ENCODE measurements around the gene CRACDL. TPM values are rescaled to one million over a fixed set of nuclear protein-coding genes. Genes with fewer than 3 reads are reported as not detected.

The CRACDL gene
- polyA plus RNA-seq, 1 of the 3 experiments (the other 2 are of a cell fraction) = not detected

DNA sequence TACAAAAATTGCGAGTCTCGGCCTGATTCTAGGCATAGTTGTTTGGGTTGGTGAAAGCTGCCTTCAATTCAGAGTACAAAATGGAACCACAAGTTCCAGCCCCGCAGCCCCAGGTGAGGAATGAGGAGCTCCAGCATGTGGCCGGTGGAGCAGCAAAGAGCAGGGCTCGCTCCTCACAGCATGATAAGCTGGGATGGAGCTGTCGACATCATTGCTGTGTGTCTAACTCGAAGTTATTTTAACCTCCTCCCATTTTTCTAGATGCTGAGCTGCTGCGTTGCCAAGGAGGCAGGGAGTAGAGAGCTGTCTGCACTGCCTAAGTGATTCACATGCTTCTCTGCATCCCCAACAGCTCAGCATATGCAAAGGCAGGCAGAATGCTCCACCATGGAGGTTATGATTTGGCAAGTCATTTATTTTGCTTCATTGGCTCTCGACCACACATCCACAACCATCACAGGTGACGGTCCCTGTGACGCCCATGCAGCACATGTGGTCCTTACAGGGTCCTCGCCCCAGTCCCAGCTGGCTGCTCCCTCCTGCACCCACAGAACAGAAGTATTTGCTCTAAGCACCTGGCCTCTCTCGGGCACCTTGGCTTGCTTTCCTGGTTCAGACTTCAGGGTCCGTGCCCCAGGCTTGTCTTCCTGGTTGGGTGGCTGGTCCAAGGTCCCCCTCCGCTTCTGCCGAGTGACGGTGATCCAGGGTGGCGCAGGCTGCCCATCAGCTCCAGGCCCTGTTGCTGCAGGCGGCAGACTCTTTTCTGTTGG, 139.1 kb downstream of the CRACDL start:
- Histone ChIP-seq H3K79me2 (ENCODE audit: insufficient read depth) (no peaks in the 10 kb centered on the region), H3K9me2 (no peaks in the 10 kb centered on the region), H3K4me2 (no peak overlapping the region), H3K36me3 (replicated peaks in 1 of 2; ENCODE audit: control insufficient read depth in 1 of 2, insufficient read depth in 2 of 2, low read length in 1 of 2) (no peaks in the 10 kb centered on the region), H3K27ac (ENCODE audit: low read depth in 2 of 2, low read length in 1 of 2) (no peak overlapping the region), H3K9me3 (no peaks in the 10 kb centered on the region), H3K27me3 (ENCODE audit: insufficient read depth) (no peaks in the 10 kb centered on the region; the same call in 1 of the 2 replicates), H3K9ac (no peak overlapping the region), H3F3A (replicated peaks; ENCODE audit: insufficient read depth) (no peaks in the 10 kb centered on the region), H4K20me1 (ENCODE audit: insufficient read depth) (no peaks in the 10 kb centered on the region), H2AFZ (ENCODE audit: low read depth) (no peak overlapping the region), H3K4me3 (ENCODE audit: low read depth in 2 of 2, low read length in 1 of 2) (no peak overlapping the region), H3K4me1 (ENCODE audit: control insufficient read depth in 1 of 2, insufficient read depth in 2 of 2, low read depth in 1 of 2, low read length in 1 of 2) (peaks cover 0 to 4% of the 10 kb centered on the region in 2 experiments; a peak in 1 of 4 replicates)
- ChIA-PET CTCF (interaction anchor here (1.2 kb wide), 1 partner anchor 7 kb away, joined by 5 read pairs; no protein-coding TSS in a partner anchor), POLR2A (no interaction called here)
- WGBS (ENCODE audit: low lambda C conversion rate) = 77% methylated on average over 18 of the region's 19 CpGs
- no peak for DNase-seq
- no peak for TF ChIP-seq NFIC (IDR thresholded peaks at IDR 0.05; ENCODE audit: borderline replicate concordance)
- TF ChIP-seq, protein P1, sequence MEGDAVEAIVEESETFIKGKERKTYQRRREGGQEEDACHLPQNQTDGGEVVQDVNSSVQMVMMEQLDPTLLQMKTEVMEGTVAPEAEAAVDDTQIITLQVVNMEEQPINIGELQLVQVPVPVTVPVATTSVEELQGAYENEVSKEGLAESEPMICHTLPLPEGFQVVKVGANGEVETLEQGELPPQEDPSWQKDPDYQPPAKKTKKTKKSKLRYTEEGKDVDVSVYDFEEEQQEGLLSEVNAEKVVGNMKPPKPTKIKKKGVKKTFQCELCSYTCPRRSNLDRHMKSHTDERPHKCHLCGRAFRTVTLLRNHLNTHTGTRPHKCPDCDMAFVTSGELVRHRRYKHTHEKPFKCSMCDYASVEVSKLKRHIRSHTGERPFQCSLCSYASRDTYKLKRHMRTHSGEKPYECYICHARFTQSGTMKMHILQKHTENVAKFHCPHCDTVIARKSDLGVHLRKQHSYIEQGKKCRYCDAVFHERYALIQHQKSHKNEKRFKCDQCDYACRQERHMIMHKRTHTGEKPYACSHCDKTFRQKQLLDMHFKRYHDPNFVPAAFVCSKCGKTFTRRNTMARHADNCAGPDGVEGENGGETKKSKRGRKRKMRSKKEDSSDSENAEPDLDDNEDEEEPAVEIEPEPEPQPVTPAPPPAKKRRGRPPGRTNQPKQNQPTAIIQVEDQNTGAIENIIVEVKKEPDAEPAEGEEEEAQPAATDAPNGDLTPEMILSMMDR (IDR thresholded peaks at IDR 0.05) = no peak
- TF ChIP-seq RCOR1 (IDR thresholded peaks at IDR 0.05; ENCODE audit: low read length) = no peak
- TF ChIP-seq ELF1 (IDR thresholded peaks at IDR 0.05) = no peak
- TF ChIP-seq SMC3 (IDR thresholded peaks at IDR 0.05; ENCODE audit: low read depth, low read length) = no peak

DNA sequence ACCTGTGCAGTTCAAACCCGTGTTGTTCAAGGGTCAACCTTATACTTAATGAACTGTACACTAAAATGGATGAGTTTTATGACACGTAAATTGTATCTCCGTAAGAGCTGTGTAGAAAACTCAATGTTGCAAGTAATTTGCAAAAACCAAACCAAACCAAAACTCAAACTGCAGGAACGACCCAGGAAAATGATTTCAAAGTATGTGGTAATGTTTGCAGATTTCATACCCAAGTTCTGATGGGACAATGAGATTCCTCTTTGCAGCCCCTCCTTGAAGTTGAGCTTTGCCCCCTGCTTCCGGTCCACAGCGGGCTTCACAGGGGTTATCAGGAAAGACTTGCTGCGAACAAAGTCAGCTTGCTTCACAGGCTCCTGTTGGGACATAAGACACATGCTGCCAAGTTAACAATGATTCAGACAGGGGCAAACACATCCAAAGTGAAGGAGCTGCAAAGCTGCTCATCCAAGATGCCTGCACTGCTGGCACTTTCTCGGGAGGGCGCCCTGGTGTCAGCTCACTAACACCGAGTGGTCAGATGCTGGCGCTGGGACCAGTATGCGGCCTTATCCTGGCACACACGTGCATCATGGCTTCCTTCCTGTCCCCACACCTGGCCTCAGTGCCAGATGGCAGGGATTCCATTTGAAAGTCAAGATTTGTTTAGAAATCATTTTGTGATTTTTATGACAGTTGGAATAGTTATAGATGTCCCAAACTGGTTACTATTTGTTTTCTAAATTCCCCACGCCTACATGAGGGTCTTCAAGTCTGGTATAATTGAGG, 139.9 kb downstream of the CRACDL start:
- DNase-seq = no peak
- Histone ChIP-seq H3K4me2 (no peak overlapping the region), H3K27ac (ENCODE audit: low read depth in 2 of 2, low read length in 1 of 2) (no peak overlapping the region), H3K9me3 (no peaks in the 10 kb centered on the region), H3K27me3 (ENCODE audit: insufficient read depth) (no peaks in the 10 kb centered on the region; the same call in 1 of the 2 replicates), H3K36me3 (replicated peaks in 1 of 2; ENCODE audit: control insufficient read depth in 1 of 2, insufficient read depth in 2 of 2, low read length in 1 of 2) (no peaks in the 10 kb centered on the region), H3K9me2 (no peaks in the 10 kb centered on the region), H3K4me1 (ENCODE audit: control insufficient read depth in 1 of 2, insufficient read depth in 2 of 2, low read depth in 1 of 2, low read length in 1 of 2) (peaks cover 0 to 4% of the 10 kb centered on the region in 2 experiments; a peak in 1 of 4 replicates), H3K9ac (no peak overlapping the region), H3K4me3 (ENCODE audit: low read depth in 2 of 2, low read length in 1 of 2) (no peak overlapping the region), H3K79me2 (ENCODE audit: insufficient read depth) (no peaks in the 10 kb centered on the region), H4K20me1 (ENCODE audit: insufficient read depth) (no peaks in the 10 kb centered on the region), H3F3A (replicated peaks; ENCODE audit: insufficient read depth) (no peaks in the 10 kb centered on the region), H2AFZ (ENCODE audit: low read depth) (no peak overlapping the region)
- ChIA-PET CTCF (interaction anchor here (0.6 to 1.2 kb wide), 2 partner anchors 8 to 597 kb away, joined by 3 to 5 read pairs; no protein-coding TSS in a partner anchor), POLR2A (no interaction called here)
- WGBS (ENCODE audit: low lambda C conversion rate) = 65% methylated on average over 13 of the region's 14 CpGs
- TF ChIP-seq RXRA (IDR thresholded peaks at IDR 0.05; ENCODE audit: borderline replicate concordance, low read depth) = no peak
- TF ChIP-seq SIN3A (IDR thresholded peaks at IDR 0.05; ENCODE audit: borderline replicate concordance, low read depth, low read length) = no peak
- TF ChIP-seq YY1 (IDR thresholded peaks at IDR 0.05; ENCODE audit: low read depth) = no peak
- no peak for TF ChIP-seq ELF1 (IDR thresholded peaks at IDR 0.05)
- no peak for TF ChIP-seq JUND (IDR thresholded peaks at IDR 0.05)
- no peak for TF ChIP-seq EZH2phosphoT487 (IDR thresholded peaks at IDR 0.05; ENCODE audit: borderline replicate concordance, low read depth)
- TF ChIP-seq POLR2AphosphoS5 (IDR thresholded peaks at IDR 0.05; ENCODE audit: low read depth, low read length) = no peak
- no peak for TF ChIP-seq GATA2 (CRISPR knock-in tag; IDR thresholded peaks at IDR 0.05)
- TF ChIP-seq, protein P2, sequence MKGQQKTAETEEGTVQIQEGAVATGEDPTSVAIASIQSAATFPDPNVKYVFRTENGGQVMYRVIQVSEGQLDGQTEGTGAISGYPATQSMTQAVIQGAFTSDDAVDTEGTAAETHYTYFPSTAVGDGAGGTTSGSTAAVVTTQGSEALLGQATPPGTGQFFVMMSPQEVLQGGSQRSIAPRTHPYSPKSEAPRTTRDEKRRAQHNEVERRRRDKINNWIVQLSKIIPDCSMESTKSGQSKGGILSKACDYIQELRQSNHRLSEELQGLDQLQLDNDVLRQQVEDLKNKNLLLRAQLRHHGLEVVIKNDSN (IDR thresholded peaks at IDR 0.05; ENCODE audit: borderline replicate concordance, low read depth) = no peak
- no peak for TF ChIP-seq SMC3 (IDR thresholded peaks at IDR 0.05; ENCODE audit: low read depth, low read length)
- TF ChIP-seq, protein P3, sequence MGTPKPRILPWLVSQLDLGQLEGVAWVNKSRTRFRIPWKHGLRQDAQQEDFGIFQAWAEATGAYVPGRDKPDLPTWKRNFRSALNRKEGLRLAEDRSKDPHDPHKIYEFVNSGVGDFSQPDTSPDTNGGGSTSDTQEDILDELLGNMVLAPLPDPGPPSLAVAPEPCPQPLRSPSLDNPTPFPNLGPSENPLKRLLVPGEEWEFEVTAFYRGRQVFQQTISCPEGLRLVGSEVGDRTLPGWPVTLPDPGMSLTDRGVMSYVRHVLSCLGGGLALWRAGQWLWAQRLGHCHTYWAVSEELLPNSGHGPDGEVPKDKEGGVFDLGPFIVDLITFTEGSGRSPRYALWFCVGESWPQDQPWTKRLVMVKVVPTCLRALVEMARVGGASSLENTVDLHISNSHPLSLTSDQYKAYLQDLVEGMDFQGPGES (IDR thresholded peaks at IDR 0.05; ENCODE audit: low read depth, low read length) = no peak
- TF ChIP-seq, protein P4, sequence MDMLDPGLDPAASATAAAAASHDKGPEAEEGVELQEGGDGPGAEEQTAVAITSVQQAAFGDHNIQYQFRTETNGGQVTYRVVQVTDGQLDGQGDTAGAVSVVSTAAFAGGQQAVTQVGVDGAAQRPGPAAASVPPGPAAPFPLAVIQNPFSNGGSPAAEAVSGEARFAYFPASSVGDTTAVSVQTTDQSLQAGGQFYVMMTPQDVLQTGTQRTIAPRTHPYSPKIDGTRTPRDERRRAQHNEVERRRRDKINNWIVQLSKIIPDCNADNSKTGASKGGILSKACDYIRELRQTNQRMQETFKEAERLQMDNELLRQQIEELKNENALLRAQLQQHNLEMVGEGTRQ (IDR thresholded peaks at IDR 0.05; ENCODE audit: borderline replicate concordance, low read depth, low read length) = no peak
- no peak for TF ChIP-seq TCF12 (IDR thresholded peaks at IDR 0.05)
- TF ChIP-seq TAF1 (IDR thresholded peaks at IDR 0.05; ENCODE audit: borderline replicate concordance, low read depth, low read length) = no peak

Measured in SK-N-SH (cell line).